IMR-90 (cell line): Measurements from ENCODE around the gene GSG1.

Experiments
- CEBPB ChIP-seq: IDR thresholded peaks from 2 replicates; pipeline ENCODE4 v1.6.1; 2012; ENCODE audit warnings: low read depth, low read length, improper control_type of control experiment
- CHD1 ChIP-seq: IDR thresholded peaks from 2 replicates; pipeline ENCODE4 v1.6.1; 2012; ENCODE audit warnings: low read depth, low read length, improper control_type of control experiment
- CTCF ChIP-seq: conservative IDR thresholded peaks from 2 replicates; pipeline ENCODE4 v1.5.1; 2012; ENCODE audit warnings: mild to moderate bottlenecking, low read depth, low read length, improper control_type of control experiment
- MAZ ChIP-seq: IDR thresholded peaks from 2 replicates; pipeline ENCODE4 v1.6.1; 2012; ENCODE audit warnings: low read depth, mild to moderate bottlenecking, low read length, improper control_type of control experiment, moderate library complexity, borderline replicate concordance
- POLR2A ChIP-seq: IDR thresholded peaks from 2 replicates; pipeline ENCODE4 v1.6.1; 2012; ENCODE audit warnings: mild to moderate bottlenecking, low read depth, low read length
- USF2 ChIP-seq: fragments of 150-350 bp; IDR thresholded peaks from 2 replicates; pipeline ENCODE4 v1.6.1; 2017; ENCODE audit warnings: mild to moderate bottlenecking, antibody characterized with exemption, low read length, low read depth

GRCh38 chr12:13044906-13045299 lies 58.6 kb downstream of the GSG1 start:
- TF ChIP-seq CTCF (no peak), USF2 (no peak), MAZ (no peak), POLR2A (no peak), CEBPB (no peak), CHD1 (no peak)
